ENCODE data around the gene AMH.
A peak's percentile ranks its signal among the peaks of the same experiment; 100 is the strongest.

The AMH gene

DNA sequence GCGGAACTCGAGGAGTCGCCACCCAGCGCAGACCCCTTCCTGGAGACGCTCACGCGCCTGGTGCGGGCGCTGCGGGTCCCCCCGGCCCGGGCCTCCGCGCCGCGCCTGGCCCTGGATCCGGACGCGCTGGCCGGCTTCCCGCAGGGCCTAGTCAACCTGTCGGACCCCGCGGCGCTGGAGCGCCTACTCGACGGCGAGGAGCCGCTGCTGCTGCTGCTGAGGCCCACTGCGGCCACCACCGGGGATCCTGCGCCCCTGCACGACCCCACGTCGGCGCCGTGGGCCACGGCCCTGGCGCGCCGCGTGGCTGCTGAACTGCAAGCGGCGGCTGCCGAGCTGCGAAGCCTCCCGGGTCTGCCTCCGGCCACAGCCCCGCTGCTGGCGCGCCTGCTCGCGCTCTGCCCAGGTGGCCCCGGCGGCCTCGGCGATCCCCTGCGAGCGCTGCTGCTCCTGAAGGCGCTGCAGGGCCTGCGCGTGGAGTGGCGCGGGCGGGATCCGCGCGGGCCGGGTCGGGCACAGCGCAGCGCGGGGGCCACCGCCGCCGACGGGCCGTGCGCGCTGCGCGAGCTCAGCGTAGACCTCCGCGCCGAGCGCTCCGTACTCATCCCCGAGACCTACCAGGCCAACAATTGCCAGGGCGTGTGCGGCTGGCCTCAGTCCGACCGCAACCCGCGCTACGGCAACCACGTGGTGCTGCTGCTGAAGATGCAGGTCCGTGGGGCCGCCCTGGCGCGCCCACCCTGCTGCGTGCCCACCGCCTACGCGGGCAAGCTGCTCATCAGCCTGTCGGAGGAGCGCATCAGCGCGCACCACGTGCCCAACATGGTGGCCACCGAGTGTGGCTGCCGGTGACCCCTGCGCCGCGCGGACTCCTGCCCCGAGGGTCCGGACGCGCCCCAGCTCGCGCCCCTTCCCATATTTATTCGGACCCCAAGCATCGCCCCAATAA is 2.3 kb downstream of the AMH start:
- DNase-seq: no peak

DNA sequence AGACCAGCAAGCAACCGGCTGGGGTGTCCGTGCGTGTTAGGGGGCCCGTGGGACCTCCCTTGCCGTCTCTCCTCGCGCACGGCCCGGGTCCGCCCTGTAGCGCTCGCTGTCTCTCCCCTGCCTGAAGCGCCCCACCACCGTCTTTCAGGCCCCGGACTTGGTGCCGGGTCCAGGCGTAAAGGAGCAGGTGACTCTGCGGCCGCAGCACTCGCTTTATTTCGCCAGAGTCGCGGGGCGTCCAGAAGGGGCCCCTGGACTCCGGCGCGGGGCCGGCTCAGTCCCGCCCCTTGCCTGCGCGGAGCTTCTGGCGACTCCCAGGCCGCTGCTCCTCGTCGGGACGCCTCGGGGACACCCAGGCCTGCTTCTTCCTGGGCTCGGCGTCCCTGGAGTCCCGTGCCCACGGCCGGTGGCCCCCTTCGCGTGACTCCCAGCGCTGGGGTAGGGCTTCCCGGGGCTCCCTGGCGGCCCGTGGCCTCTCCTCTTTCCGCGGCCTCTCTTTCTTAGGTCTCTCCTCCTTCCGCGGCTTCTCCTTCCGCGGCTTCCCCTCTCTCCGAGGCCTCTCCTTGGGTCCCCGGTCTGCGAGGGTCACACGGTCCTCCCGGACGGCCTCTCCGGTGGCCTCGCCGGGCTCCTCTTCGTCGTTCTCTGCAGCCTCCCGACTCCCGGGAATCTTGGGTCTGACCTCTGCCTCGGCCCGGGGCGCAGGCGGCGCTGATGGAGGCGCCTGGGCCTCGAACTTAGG is 3.1 kb downstream of the AMH start:
- DNase-seq: no peak

DNA sequence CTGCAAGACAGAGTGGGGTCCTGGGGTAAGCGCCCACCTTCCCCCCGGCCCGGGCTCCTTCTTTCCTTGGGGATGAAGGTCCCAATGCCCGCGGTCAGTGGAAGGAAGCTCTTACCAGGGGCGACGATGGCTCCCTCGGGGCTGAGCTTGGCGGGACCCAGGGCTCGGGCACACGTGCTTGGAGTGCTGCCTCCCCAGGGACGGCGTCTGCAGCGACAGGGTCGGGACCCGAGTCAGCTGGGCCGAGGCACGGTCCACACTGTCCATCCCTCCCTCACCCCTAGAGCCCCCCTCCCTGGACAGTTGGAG is 3.6 kb downstream of the AMH start:
- DNase-seq: no peak

DNA sequence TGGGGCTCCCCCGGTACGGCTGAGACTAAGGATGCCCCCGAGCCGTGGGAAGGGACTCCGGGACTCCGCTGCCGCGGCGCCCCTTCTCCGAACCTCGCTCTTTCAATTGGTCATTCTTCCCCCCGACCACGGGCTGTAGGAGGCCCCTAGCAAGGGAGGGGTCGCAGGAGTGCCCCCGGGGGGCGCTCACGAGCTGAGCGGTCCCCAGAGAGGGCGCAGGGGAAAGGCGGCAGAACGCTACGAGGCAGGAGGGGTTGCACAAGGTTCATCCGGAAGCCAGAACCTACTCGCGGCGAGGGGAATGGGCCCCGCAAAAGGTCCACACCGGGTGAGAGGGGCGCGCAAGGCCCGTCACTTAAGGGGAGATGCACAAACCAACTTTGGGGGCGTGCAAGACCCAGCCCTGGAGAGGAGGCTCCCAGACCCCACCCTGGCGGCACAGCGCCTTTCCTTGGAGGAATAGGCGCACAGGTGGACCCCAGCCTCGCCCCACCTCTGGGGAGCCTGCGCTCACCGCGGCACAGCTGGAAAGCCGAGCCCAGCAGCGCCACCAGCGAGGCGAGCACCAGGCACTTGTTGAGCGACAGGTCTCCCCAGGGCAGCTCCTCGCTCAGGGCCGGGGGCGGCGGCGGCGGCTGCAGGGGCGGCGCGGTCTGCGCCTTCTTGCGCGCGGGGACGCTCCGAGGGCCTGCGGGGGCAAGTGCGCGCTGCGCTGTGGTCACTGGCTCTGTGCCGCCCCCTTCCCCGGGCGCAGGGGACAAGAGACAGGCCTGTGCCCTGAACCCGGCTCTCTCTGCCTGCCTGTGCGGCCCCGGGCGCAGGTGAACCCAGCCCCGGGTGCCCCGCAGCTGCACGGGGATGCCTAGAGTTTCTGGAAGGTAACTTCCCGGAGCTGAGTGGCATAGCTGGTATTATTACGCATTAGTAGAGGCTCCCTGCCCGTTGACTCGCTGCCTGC is 4.3 kb downstream of the AMH start:
- DNase-seq: no peak

DNA sequence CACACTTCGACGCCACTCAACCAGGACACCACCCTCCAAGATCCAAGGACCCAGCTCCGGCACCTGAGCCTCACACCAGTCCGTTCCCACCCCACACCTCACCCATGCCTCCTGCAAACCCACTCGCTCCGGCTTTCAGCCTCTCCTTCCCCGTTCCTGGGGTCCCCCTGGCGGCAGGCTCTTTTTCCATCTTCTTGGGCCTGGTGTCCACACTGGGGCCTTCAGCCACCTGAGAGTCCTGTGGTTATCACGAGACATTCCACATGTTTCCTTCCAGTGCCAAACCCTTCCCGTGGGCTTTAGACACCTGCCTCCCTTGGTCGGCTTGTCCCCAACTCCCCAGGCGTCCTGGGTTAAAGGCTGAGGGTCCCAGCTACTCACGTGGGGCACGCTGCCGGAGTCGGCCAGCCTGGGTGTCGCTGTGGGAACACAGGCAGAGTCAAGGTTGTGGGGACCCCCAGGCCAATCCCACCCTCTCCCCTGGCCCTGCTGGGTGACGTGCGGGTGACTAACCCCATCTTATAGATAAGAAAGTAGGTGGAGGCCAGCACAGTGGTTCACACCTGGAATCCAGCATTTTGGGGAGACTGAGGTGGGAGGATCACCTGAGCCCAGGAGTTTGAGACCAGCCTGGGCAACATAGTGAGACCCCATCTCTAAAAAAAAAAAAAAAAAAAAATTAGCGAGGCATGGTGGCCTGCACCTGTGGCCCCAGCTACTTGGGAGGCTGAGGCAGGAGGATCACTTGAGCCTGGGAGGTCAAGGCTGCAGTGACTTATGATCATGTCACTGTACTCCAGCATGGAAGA is 5.1 kb downstream of the AMH start:
- DNase-seq: no peak

DNA sequence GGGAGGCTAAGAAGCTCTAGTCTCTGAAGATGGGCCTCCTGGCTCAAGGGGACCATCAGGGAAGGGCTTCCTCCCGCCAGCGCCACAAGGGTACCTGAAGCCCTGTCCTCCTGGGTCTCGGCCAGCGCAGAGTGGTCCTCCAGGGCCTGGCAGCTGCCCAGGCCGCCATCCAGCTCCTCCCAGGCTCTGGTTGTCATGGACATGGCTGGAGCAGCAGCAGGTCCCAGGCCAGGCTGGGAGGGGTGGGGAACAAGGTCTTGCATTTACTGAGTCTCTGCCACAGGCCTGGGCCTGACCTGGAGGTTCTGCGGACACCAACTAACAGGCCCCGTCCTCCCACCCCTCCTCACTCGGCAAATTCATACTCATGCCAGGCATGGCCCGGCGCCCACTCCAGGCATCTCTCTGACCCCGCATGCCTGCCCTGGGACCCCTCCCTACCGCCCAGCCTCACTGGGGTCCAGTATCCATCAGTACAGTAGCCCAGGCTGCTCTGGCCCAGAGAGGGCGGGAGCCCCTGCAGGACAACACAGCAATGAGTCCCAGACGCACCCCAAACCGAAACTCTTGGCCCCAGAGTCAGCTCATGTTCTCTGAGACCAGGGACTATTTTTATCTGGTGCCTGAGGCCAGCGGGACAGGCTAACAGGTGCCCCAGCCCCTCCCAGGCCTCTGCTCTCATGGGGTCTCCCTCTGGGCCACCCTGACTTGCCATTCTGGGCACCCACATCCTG is 6.2 kb downstream of the AMH start:
- no peak for DNase-seq

DNA sequence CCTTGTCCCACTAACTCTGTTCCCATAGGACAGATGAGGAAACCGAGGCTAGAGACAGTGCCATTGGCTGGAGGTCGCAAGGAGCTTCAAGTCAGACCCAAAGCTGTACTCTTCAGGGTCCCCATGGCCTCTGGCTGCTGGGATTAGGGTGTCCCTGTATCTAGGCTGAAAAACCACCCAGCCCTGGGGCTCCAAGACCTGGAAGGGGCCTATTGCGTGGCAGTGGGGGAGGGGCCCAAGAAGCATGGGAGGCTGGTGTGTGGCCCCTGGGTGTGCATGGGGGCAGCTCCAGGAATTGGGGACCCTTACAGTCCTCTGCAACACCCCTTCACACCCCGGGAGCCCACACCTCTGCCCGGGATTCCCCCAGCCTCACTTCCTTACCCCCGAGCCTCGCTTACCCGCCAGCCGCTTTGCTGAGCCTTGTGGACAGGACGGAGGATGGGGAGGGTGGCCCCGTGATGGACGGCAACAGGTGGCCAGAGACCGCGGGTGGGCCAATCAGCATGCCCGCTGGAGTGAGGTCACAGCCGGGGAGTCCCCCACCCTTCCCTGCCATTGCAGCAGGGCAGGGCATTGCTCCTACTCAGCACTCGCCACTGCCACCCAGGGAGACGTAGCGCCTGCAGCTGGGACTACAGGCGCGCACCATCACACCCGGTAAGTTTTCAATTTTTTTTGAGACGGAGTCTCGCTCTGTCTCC is 7.0 kb downstream of the AMH start, which contains the start of gene JSRP1:
Gene JSRP1 (minus strand): TSS at position 436 of the 704 bp plus-strand sequence. CDS start 1,103 bp downstream, outside the sequence.
- DNase-seq: no peak

DNA sequence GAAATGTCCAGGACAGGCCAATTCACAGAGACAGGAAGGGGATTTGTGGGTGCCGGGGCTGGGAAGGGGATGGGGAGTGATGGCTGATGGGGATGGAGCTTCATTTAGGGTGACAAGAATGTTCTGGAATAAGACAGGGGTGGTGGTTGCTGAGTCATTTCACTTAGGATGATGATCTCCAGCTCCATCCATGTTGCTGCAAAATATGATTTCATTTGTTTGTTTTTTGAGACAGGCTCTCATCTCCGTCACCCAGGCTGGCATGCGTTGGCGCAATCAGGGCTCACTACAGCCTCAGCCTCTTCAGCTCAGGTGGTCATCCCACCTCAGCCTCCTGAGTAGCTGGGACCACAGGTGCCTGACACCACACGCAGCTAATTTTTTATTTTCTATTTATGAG is 10.2 kb downstream of the AMH start:
- no peak for DNase-seq

DNA sequence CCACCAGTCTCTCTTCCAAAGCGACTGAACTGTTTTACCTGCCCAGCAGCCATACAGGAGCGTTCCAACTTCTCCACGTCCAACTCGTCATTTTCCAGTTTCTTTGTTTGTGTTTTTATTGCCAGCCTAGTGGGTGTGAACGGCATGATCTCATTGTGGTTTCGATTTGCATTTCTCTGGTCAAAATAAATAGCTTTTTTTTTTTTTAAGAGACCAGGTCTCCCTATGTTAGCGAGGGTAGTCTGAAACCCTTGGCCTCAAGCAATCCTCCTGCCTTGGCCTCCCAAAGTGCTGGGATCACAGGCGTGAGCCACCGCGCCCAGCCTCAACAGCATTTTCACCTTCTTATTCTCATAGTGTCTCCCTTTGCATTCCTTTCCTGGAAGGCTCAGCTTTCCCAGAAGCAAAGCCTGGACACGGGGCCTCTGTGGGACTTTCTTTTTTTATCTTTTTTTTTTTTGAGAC is 11.2 kb downstream of the AMH start:
- DNase-seq: no peak

DNA sequence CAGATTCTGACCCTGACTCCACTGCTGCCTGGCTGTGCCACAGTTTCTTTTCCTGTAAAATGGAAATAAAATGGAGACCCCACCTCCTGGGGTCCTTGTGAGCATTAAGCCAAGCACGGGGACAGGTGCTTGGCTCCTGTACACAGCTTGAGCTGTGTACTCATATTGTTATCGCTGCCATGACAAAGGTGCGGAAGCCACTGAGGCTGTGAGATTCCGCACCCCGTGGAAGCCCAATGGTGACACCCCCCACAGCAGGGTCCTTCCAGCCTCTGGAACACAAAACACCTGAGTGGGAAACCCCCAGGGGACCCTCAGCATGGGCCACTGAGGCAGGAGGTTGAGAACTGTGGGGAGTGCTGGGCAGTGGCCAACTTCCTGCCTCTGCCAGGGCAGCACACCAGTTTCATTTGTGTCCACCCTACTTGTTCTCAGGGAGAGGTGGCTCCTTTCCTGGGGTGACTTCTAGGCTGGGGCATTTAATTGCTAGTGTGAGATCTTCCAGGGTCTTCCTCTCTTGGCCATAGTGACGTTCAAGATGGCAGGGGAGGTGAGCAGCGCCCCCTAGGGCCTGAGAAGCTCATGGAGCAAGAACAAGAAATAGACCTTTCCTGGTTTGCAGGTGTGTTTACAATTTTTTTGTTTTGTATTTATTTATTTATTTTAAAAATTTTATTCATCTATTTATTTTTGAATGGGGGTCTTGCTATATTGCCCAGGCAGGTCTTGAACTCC is 12.5 kb downstream of the AMH start:
- no peak for DNase-seq

DNA sequence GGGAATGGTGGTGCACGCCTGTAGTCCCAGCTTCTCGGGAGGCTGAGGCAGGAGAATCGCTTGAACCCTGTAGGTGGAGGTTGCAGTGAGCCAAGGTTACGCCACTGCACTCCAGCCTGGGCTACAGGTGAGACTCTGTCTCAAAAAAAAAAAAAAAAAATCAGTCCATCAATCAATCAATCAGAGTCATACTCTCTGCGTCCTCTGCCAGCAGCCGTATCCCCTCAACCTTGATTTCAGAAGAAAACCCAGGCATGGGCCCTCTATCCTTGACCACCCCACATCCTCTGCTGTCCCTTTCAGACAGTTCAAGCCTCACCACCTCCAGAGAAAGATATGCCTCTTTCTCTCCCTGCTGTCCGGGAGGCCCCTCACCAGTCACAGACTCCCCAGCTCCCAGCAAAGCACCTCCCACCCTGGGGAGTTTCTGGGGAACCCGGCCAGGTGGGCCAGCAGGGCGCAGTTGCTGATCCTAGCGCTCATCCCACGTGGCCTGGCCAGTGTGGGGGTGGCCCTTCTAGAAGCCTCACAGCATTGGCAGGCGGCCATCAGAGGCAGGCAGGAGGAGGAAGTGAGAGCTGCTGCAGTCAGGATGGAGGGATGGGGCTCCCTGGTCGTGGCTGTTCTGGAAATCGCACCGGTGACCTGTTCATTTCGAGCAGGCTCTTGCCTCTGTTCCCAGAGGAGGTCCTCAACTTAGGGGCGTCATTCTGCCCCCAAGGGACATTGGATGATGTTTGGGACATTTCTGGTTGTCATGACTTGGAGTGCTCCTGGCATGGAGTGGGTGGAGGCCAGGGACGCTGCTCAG is 17.3 kb downstream of the AMH start:
- no peak for DNase-seq

DNA sequence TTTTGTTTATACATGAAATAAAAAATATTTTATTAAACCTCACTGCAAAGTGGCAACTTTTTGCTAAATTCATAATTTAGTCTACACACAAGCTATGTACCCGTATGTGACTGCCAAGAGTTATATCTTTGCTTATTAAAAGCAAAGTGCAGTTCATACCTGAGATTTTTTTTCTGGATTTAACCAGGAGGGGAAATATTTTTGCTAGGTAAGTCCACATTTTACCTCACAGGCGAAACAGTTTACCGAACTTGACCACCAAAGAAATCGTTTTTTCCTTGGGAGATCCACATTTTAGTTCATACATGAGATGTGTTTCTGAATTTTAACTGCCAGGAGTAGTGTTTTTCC is 19.3 kb downstream of the AMH start:
- DNase-seq: no peak

DNA sequence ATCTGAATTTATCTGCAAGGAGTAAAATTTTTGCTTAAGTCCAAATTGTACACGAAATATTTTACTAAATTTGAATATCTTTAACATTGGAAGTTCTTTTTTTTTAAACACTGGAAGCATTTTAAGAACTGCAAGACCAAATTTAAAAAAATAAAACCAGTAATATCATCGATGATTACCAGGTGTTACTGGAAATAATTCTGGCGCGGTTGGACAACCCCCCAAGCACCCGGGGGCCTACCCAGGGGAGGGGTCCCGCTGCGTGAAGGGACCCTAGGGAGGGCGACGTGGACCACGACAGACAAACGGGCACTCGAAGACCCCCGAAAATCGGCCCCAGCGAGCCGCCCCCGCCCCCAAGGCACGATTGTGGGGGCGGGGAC is 19.7 kb downstream of the AMH start:
- no peak for DNase-seq

DNA sequence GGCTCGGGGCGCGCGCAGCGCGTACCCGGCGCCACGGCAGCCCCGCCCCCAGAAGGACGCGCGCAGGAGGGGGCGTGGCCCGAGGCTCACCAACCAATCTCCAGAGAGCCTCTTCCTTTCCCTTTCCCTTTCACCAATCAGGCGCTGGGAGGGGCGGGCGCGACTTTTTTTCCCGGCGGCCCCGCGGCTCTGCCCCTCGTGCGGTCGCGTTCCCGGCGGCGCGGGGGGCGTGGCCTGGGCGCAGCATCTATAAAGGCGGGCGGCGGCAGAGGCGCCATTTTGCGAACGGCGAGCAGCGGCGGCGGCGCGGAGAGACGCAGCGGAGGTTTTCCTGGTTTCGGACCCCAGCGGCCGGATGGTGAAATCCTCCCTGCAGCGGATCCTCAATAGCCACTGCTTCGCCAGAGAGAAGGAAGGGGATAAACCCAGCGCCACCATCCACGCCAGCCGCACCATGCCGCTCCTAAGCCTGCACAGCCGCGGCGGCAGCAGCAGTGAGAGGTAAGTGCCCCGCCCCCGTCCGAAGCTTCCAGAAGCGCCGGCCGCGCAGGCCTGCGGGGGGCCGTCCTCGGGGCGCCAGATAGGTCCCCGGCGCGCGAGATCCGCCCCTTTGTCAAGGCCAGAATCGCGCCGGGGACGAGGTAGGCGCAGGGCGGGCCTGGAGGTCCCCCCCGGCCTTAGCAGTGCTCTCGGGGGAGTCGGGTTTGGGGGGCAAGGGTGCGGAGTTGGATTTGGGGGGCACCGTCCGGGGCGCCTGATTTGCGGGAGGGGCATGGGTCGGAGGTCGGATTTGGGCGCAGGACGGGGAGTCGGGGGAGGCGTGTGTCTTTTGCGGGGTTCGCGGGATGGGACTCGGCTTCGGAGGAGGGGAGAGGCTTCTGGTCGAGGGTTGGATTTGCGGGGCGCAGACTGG is 20.4 kb downstream of the AMH start:
- DNase-seq: peak; percentile 98

DNA sequence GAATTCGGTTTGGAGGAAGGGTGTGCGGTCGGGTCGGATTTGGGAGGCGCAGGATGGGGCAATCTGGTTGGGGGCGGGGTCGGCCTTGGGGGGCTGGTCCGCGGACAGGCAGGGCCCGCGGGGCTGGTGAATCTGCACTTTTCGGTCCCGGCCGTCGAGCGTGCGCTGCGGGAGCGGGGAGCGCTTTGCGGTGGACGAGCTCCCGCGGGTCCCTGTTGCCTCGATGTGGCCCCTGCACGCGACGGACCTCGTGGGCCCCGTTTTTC is 21.0 kb downstream of the AMH start:
- no peak for DNase-seq

DNA sequence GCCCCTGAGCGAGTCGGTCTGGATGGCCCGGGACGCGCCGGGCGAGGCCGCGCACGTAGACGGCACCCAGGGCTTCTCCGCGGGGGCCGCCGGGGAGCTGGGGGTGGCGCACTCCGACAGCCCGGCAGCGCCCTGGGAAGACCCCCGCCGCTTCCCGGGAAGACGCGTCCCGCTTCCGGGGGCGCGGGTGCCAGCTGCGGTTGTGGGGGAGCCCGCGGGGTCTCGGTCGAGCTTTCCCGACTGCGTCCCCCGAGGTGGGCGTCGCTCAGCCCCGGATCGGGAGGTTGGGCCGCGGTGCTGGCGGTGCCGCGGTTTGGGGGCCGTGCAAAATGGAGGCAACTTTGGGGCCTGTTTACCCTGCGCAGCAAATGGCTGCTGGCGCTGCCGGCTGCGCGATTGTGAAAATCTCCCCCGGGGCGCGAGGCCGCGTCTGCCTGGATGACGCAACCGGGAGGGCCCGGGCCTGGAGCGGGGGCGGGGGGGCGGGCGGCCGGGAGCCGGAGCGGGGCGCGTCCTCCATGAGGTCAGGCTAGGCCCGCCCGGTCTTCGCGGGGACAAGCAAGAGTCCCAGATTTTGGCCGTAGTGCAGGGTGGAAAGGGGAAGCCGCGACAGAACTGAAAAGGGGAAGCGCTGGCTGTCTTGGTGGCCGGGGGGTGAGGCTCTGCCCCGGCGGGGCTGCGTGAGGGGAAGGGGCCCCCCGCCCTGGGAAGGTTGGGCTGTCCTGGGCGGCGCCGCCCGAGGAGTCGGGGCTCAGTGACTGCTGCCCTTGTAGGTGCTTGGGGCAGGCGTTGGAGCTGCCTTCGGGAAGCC is 21.5 kb downstream of the AMH start:
- peak; percentile 65 for DNase-seq

All from activated gamma-delta T cell (primary cell).